Mammary epithelial cell (primary cell): ENCODE measurements around the gene ZNF544.

Experiments
- EZH2 ChIP-seq: IDR thresholded peaks from 2 replicates; pipeline ENCODE4 v1.6.1; 2012; ENCODE audit warnings: low read length, inconsistent platforms, borderline replicate concordance
- TF ChIP-seq, protein P1 (sequence below), 2 donors: IDR thresholded peaks in 1 of 2; conservative IDR thresholded peaks in 1 of 2; 2 replicates each; pipeline ENCODE4 v1.5.1; 2011 to 2012; ENCODE audit warnings: inconsistent platforms in 2 of 2, low read length in 2 of 2, mild to moderate bottlenecking in 2 of 2, control low read depth in 1 of 2, low read depth in 1 of 2; ENCODE audit not compliant: insufficient read depth in 1 of 2; ENCODE audit errors: extremely low read depth in 1 of 2

DNA sequence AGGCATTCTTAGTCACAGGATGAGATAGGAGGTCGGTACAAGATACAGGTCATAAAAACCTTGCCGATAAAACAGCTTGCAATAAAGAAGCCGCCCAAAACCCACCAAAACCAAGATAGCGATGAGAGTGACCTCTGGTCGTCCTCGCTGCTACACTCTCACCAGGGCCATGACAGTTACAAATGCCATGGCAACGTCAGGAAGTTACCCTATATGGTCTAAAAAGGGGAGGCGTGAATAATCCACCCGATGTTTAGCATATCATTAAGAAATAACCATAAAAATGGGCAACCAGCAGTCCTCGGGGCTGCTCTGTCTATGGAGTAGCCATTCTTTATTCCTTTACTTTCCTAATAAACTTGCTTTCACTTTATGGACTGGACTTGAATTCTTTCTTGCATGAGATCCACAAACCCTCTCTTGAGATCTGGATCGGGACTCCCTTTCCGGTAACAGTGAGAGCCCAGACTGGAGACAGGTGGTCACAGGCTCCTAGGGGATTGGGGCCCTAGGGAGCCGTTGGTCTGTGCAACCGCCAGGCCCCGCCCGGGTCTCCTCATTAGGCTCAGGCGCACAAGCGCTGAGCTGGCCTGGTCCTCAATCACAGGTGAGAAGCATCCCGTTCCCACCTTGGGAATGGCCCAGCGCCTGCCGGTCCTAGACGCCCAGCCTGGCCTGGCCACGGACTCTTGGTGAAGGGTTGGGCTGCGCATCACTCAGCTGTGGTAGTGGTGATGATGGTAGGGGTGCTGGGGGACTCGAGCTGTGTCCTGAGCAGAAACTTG is 10.9 kb upstream of the ZNF544 start:
- TF ChIP-seq, protein P1, sequence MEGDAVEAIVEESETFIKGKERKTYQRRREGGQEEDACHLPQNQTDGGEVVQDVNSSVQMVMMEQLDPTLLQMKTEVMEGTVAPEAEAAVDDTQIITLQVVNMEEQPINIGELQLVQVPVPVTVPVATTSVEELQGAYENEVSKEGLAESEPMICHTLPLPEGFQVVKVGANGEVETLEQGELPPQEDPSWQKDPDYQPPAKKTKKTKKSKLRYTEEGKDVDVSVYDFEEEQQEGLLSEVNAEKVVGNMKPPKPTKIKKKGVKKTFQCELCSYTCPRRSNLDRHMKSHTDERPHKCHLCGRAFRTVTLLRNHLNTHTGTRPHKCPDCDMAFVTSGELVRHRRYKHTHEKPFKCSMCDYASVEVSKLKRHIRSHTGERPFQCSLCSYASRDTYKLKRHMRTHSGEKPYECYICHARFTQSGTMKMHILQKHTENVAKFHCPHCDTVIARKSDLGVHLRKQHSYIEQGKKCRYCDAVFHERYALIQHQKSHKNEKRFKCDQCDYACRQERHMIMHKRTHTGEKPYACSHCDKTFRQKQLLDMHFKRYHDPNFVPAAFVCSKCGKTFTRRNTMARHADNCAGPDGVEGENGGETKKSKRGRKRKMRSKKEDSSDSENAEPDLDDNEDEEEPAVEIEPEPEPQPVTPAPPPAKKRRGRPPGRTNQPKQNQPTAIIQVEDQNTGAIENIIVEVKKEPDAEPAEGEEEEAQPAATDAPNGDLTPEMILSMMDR (conservative IDR thresholded peaks at IDR 0.05 in 1 of 2, IDR thresholded peaks at IDR 0.05 in 1 of 2; ENCODE audit: extremely low read depth in 1 of 2, insufficient read depth in 1 of 2, low read depth in 1 of 2, low read length in 2 of 2), result no peak
- TF ChIP-seq EZH2, result no peak
